ENCODE data around the gene HSPE1.
"Not testable (repeated sequence)": the region's sequence is repeated elsewhere in the genome, so short reads cannot be mapped to it uniquely, and the experiment has no call there.

Gene HSPE1

DNA sequence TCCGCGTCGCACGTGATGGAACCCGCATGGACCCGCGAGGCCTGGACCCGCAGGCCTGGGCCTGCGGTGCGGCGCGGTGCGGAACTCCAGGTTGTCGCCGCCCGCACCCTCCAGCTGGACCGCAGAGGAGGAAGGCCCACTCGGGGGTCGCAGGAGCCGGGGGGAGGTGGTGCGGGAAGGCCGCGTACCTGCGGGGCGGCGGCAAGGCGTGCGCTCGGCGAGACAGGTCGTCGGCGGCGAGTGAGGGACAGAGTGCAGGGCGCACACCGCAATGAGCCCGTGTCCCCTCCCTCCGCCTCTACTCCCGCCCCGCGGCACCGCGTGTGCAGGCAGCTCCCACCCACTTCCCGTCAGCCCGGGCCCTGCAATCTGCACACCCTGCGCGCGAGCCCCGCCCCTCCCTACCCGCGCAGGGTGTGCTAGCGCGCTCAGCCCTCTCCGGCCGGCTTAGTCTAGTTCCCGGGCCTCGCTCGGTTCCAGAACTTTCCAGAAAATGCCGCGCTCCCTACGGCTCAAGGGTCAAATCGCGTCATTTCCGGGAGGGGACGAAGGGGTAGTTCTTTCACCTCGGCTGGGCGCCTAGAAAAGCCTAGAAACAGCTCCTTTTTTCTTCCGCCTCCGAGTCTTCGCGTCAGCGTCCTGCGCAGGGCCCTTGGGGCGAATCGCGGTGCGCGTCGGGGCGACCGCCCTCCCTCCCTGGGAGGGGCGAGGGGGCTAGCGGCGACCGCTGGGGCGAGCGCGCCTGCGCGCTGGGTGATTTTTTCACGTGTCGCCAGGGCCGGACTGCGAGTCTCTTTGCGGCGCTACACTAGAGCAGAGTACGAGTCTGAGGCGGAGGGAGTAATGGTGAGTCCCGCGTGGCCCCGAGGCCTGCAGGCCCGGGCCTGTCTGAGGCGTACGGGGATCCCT is at the start of gene HSPE1, which contains the start of gene HSPD1:
Gene HSPE1 (plus strand): TSS at position 786 of the 909 bp plus-strand sequence. CDS start 58 bp downstream, at position 844.
Gene HSPD1 (minus strand): TSS at position 247 of the 909 bp plus-strand sequence. CDS start 992 bp downstream, outside the sequence.
- peaks cover 76% of the 10 kb centered on the region for H3K36me3 ChIP-seq (ENCODE audit: control insufficient read depth, insufficient read depth, low read length)
- H3K4me1 ChIP-seq (ENCODE audit: control insufficient read depth, insufficient read depth, low read length): peaks cover 20% of the 10 kb centered on the region

DNA sequence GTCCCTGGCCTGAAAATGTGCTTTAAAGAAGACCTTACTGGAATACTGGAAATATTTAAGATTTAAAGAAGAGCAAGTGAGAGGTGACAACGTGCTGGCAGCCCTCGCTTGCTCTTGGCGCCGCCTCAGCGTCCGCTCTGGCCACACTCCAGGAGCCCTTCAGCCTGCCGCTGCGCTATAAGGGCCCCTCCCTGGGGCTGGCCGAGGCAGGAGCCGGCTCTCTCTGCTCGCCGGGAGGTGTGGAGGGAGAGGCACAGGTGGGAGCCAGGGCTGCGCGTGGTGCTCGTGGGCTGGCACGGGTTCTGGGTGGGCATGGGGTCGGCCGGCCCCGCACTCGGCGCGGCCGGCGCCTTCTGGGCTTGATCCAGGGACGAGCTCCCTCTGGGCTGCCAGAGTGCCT is 49.7 kb upstream of the HSPE1 start:
- no peak overlapping the region for H3K4me3 ChIP-seq (ENCODE audit: low read depth, low read length)
- H3K9me3 ChIP-seq (ENCODE audit: control insufficient read depth, insufficient read depth, low read depth, low read length): no peaks in the 10 kb centered on the region
- H3K36me3 ChIP-seq (ENCODE audit: control insufficient read depth, insufficient read depth, low read length): no peaks in the 10 kb centered on the region
- H3K27me3 ChIP-seq (ENCODE audit: control insufficient read depth, insufficient read depth, low read length): no peaks in the 10 kb centered on the region
- H3K27ac ChIP-seq (ENCODE audit: low read depth, low read length): no peak overlapping the region
- peaks cover 12% of the 10 kb centered on the region for H3K4me1 ChIP-seq (ENCODE audit: control insufficient read depth, insufficient read depth, low read length)
- no peak overlapping the region for H3K9ac ChIP-seq (ENCODE audit: low read length)

More for the DNA sequence above, at the start of gene HSPE1, which contains the start of gene HSPD1:
- Histone ChIP-seq H3K9ac (ENCODE audit: low read length) (peak within 1 kb of the TSS; percentile 95), H3K4me3 (ENCODE audit: low read depth, low read length) (peak within 1 kb of the TSS; percentile 89), H3K27ac (ENCODE audit: low read depth, low read length) (peak within 1 kb of the TSS; percentile 96), H3K27me3 (ENCODE audit: control insufficient read depth, insufficient read depth, low read length) (no peaks in the 10 kb centered on the region), H3K9me3 (ENCODE audit: control insufficient read depth, insufficient read depth, low read depth, low read length) (no peaks in the 10 kb centered on the region)

- H3K4me1 ChIP-seq (ENCODE audit: control insufficient read depth, insufficient read depth, low read length): peaks cover 12% of the 10 kb centered on the region
- not testable (repeated sequence) for H3K36me3 ChIP-seq (ENCODE audit: control insufficient read depth, insufficient read depth, low read length); H3K4me3 ChIP-seq (ENCODE audit: low read depth, low read length); H3K9me3 ChIP-seq (ENCODE audit: control insufficient read depth, insufficient read depth, low read depth, low read length); H3K27me3 ChIP-seq (ENCODE audit: control insufficient read depth, insufficient read depth, low read length); H3K9ac ChIP-seq (ENCODE audit: low read length); H3K27ac ChIP-seq (ENCODE audit: low read depth, low read length)
Observed at GRCh38 chr2:197450935-197451358, 49.2 kb upstream of the HSPE1 start.

DNA sequence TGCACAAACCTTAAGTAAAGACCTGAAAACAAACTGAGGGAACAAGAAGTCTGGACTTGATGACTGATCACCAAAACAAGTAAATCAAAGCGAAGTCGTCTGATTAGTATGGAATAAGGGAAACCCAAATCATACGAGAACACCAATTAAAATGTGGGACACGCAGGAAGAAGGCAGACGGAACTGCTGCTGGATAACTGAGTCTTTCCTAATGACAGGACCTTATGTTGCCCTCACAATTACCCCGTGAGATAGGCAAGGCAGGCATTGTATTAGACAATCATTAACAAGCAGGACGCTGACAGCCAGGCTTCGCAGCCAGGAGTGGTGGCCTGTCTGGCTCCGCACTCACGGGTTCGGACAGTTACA is 47.4 kb upstream of the HSPE1 start:
- Histone ChIP-seq H3K36me3 (ENCODE audit: control insufficient read depth, insufficient read depth, low read length) (no peaks in the 10 kb centered on the region), H3K9me3 (ENCODE audit: control insufficient read depth, insufficient read depth, low read depth, low read length) (no peaks in the 10 kb centered on the region), H3K27me3 (ENCODE audit: control insufficient read depth, insufficient read depth, low read length) (no peaks in the 10 kb centered on the region), H3K4me1 (ENCODE audit: control insufficient read depth, insufficient read depth, low read length) (peaks cover 12% of the 10 kb centered on the region), H3K27ac (ENCODE audit: low read depth, low read length) (no peak overlapping the region), H3K4me3 (ENCODE audit: low read depth, low read length) (peak overlapping the region; percentile 74), H3K9ac (ENCODE audit: low read length) (peak overlapping the region; percentile 41)

DNA sequence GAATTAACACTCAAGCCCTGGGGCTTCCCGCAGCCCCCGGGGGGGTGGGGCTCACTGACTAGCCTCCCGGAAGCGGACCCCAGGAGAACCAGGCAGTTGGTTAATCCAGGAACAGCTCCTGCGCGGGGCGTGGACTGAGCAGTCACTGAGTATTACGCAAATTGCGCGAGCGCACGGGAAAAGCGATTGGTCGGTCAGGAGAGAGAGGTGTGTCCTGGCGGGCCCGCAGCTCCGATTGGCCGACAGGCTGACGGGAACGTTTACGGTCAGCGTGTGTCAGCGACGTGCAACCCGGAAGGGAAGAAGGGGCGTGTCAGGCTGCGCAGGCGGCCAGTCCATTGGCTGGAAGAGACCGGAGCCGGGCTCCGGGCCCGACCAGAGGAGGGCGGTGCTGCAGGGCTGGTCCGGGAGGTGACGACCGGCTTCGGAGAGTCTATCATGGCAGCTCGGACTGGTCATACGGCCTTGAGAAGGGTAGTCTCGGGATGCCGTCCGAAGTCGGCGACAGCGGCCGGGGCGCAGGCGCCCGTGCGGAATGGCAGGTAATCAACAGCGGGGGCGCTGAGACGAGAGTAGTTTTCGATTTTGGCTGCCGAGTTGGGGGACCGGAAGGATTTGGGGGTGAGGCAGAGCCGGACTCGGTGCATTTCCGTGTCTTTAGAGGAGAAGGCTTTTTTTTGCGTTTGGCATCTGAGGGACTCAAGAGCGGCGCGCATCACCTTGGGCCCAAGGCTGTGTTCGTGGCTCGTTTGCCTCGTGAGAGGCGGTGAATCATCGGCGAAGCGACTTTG is 46.9 kb upstream of the HSPE1 start, which contains the start of gene COQ10B:
Gene COQ10B (plus strand): TSS at position 430 of the 791 bp plus-strand sequence. CDS start 9 bp downstream, at position 439.
- peak within 1 kb of the TSS; percentile 91 for H3K9ac ChIP-seq (ENCODE audit: low read length)
- peaks cover 12% of the 10 kb centered on the region for H3K4me1 ChIP-seq (ENCODE audit: control insufficient read depth, insufficient read depth, low read length)
- H3K27me3 ChIP-seq (ENCODE audit: control insufficient read depth, insufficient read depth, low read length): no peaks in the 10 kb centered on the region
- peak within 1 kb of the TSS; percentile 74 for H3K4me3 ChIP-seq (ENCODE audit: low read depth, low read length)
- H3K27ac ChIP-seq (ENCODE audit: low read depth, low read length): peak within 1 kb of the TSS; percentile 79
- no peaks in the 10 kb centered on the region for H3K9me3 ChIP-seq (ENCODE audit: control insufficient read depth, insufficient read depth, low read depth, low read length)
- no peaks in the 10 kb centered on the region for H3K36me3 ChIP-seq (ENCODE audit: control insufficient read depth, insufficient read depth, low read length)

DNA sequence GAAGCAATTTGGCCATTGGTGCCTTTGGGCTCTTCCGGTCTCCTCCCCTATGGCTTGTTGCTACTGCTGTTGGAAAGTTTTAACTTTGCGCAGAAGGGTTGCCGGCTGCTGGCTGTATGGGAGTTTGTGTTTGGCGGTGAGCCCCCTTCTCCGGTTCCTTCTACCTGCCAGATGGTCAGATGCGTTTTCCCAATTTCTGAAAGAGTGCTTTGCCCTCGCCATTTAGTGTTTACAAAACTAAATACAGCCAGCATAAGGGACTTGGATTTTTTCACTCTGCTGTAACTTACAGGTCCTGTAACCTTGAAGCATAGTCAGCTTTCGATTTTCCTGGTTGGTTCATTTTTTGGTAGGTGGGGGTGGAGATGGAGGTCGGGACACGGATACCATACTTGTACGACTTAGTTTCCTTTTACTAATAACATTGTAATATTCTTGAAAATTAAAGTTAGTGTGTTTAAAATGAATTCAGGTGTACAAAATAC is 46.2 kb upstream of the HSPE1 start:
- Histone ChIP-seq H3K9ac (ENCODE audit: low read length) (peak overlapping the region; percentile 91), H3K4me1 (ENCODE audit: control insufficient read depth, insufficient read depth, low read length) (peaks cover 12% of the 10 kb centered on the region), H3K9me3 (ENCODE audit: control insufficient read depth, insufficient read depth, low read depth, low read length) (no peaks in the 10 kb centered on the region), H3K4me3 (ENCODE audit: low read depth, low read length) (peak overlapping the region; percentile 74), H3K36me3 (ENCODE audit: control insufficient read depth, insufficient read depth, low read length) (no peaks in the 10 kb centered on the region), H3K27ac (ENCODE audit: low read depth, low read length) (peak overlapping the region; percentile 79; the same call in 1 of the 2 replicates), H3K27me3 (ENCODE audit: control insufficient read depth, insufficient read depth, low read length) (no peaks in the 10 kb centered on the region)

DNA sequence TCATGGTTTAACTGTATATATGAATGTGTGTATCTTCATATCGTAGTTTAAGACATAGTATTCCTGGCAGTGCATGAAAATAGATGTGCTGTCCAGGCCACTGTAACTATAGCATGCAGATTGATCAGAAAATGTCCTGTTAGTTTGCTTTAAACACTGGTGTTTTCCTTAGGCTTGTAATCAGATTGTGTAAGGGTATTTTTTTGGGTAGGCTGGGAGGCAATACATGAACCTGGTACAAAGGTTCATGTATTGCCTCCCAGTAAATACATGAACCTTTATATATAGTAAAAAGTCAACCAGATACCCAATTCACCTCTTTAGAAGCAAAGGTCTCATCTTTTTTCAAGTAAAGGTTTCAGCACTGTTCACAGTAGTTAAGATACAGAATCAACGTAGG is 45.3 kb upstream of the HSPE1 start:
- H3K27ac ChIP-seq (ENCODE audit: low read depth, low read length): no peak overlapping the region
- H3K36me3 ChIP-seq (ENCODE audit: control insufficient read depth, insufficient read depth, low read length): peaks cover 7% of the 10 kb centered on the region; the same call in 1 of the 2 replicates
- H3K9me3 ChIP-seq (ENCODE audit: control insufficient read depth, insufficient read depth, low read depth, low read length): no peaks in the 10 kb centered on the region
- peak overlapping the region; percentile 91 for H3K9ac ChIP-seq (ENCODE audit: low read length)
- no peaks in the 10 kb centered on the region for H3K27me3 ChIP-seq (ENCODE audit: control insufficient read depth, insufficient read depth, low read length)
- peak overlapping the region; percentile 74 for H3K4me3 ChIP-seq (ENCODE audit: low read depth, low read length)
- peaks cover 12% of the 10 kb centered on the region for H3K4me1 ChIP-seq (ENCODE audit: control insufficient read depth, insufficient read depth, low read length)

DNA sequence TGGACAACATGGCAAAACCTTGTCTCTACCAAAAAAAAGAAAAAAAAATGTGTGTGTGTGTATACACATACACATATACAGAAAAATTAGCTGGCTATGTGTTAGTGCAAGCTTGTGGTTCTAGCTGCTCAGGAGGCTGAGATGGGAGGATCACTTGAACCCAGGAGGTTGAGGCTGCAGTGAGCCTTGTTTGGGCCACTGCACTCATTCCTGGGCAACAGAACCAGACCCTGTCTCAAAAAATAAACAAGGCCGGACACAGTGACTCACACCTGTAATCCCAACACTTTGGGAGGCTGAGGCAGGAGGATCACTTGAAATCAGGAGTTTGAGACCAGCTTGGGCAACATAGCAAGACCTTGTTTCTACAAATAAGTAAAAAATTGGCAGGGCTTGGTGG is 44.8 kb upstream of the HSPE1 start:
- Histone ChIP-seq H3K27me3 (ENCODE audit: control insufficient read depth, insufficient read depth, low read length) (no peaks in the 10 kb centered on the region), H3K4me1 (ENCODE audit: control insufficient read depth, insufficient read depth, low read length) (peaks cover 12% of the 10 kb centered on the region), H3K27ac (ENCODE audit: low read depth, low read length) (no peak overlapping the region), H3K9me3 (ENCODE audit: control insufficient read depth, insufficient read depth, low read depth, low read length) (no peaks in the 10 kb centered on the region), H3K4me3 (ENCODE audit: low read depth, low read length) (no peak overlapping the region), H3K9ac (ENCODE audit: low read length) (no peak overlapping the region), H3K36me3 (ENCODE audit: control insufficient read depth, insufficient read depth, low read length) (peaks cover 11% of the 10 kb centered on the region)

DNA sequence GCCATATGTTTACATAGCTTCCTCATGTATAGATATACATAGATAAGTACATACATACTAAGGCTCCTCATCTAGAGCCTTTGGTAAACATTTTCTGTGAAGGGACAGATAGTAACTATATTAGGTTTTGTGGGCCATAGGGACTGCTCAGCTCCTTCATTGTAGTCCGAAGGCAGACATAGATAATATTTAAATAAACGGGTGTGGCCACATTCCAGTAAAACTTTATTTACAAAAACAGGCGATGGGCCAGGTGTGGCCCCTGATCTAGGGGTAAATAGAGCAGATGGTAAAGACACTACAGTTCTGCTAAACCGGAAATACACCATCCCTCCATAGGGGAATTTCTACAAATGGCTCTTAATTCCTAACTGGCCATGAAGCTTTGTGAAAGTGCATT is 39.5 kb upstream of the HSPE1 start:
- no peak overlapping the region for H3K4me3 ChIP-seq (ENCODE audit: low read depth, low read length)
- H3K27ac ChIP-seq (ENCODE audit: low read depth, low read length): no peak overlapping the region
- H3K4me1 ChIP-seq (ENCODE audit: control insufficient read depth, insufficient read depth, low read length): no peaks in the 10 kb centered on the region
- H3K9ac ChIP-seq (ENCODE audit: low read length): no peak overlapping the region
- H3K9me3 ChIP-seq (ENCODE audit: control insufficient read depth, insufficient read depth, low read depth, low read length): no peaks in the 10 kb centered on the region
- no peaks in the 10 kb centered on the region for H3K27me3 ChIP-seq (ENCODE audit: control insufficient read depth, insufficient read depth, low read length)
- peaks cover 38% of the 10 kb centered on the region for H3K36me3 ChIP-seq (ENCODE audit: control insufficient read depth, insufficient read depth, low read length)

GRCh38 chr2:197461057-197461456 is 39.1 kb upstream of the HSPE1 start:
- no peak overlapping the region for H3K27ac ChIP-seq (ENCODE audit: low read depth, low read length)
- no peaks in the 10 kb centered on the region for H3K4me1 ChIP-seq (ENCODE audit: control insufficient read depth, insufficient read depth, low read length)
- no peak overlapping the region for H3K4me3 ChIP-seq (ENCODE audit: low read depth, low read length)
- H3K27me3 ChIP-seq (ENCODE audit: control insufficient read depth, insufficient read depth, low read length): no peaks in the 10 kb centered on the region
- H3K36me3 ChIP-seq (ENCODE audit: control insufficient read depth, insufficient read depth, low read length): peaks cover 42% of the 10 kb centered on the region
- H3K9me3 ChIP-seq (ENCODE audit: control insufficient read depth, insufficient read depth, low read depth, low read length): no peaks in the 10 kb centered on the region
- H3K9ac ChIP-seq (ENCODE audit: low read length): no peak overlapping the region

Measured in HUES6 (cell line).